GM23338 (cell line): ENCODE data around the gene QSOX1. TPM values are rescaled to one million over a fixed set of nuclear protein-coding genes. Genes with fewer than 3 reads are reported as not detected.
A peak's percentile ranks its signal among the peaks of the same experiment; 100 is the strongest.

Experiments used
- ATAC-seq: fragments of 200-7000 bp; cut with Tn5 transposase; 3 replicates; pipeline ENCODE4 v1.9.1; 2020
- DNase-seq: peaks from one replicate; pipeline ENCODE4 v3.0.0-alpha.2; 2015; ENCODE audit warnings: low spot score
- H2AFZ ChIP-seq: fragments of 200-600 bp; sonication (generic); 2 replicates; pipeline ENCODE4 v1.8.0; 2016; ENCODE audit warnings: antibody characterized with exemption, mild to moderate bottlenecking, moderate library complexity
- H3F3A ChIP-seq: fragments of 200-600 bp; sonication (generic); replicated peaks from 2 replicates; pipeline ENCODE4 v1.8.0; 2017; ENCODE audit warnings: antibody characterized with exemption, mixed run types, low read depth
- H3K27ac ChIP-seq: fragments of 200-600 bp; sonication (generic); 2 replicates; pipeline ENCODE4 v1.6.1; 2016; ENCODE audit warnings: low read depth
- H3K27me3 ChIP-seq: fragments of 200-600 bp; sonication (generic); 2 replicates; pipeline ENCODE4 v1.8.0; 2016; ENCODE audit warnings: mild to moderate bottlenecking, mixed run types, moderate library complexity; ENCODE audit not compliant: insufficient read depth
- H3K36me3 ChIP-seq: fragments of 200-600 bp; sonication (generic); 2 replicates; pipeline ENCODE4 v1.8.0; 2016; ENCODE audit warnings: mild to moderate bottlenecking; ENCODE audit not compliant: insufficient read depth
- H3K4me1 ChIP-seq: fragments of 200-600 bp; sonication (generic); 2 replicates; pipeline ENCODE4 v1.8.0; 2016; ENCODE audit warnings: mild to moderate bottlenecking, moderate library complexity; ENCODE audit not compliant: insufficient read depth
- H3K4me2 ChIP-seq: fragments of 200-600 bp; sonication (generic); 2 replicates; pipeline ENCODE4 v1.7.1; 2017; ENCODE audit warnings: mixed run types
- H3K4me3 ChIP-seq: fragments of 200-600 bp; sonication (generic); 2 replicates; pipeline ENCODE4 v1.6.1; 2016; ENCODE audit warnings: mixed run types
- H3K79me2 ChIP-seq: fragments of 200-600 bp; sonication (generic); replicated peaks from 2 replicates; pipeline ENCODE4 v1.8.0; 2017; ENCODE audit warnings: mild to moderate bottlenecking; ENCODE audit not compliant: insufficient read depth
- H3K9me2 ChIP-seq: fragments of 200-600 bp; sonication (generic); 2 replicates; pipeline ENCODE4 v1.8.0; 2017; ENCODE audit not compliant: insufficient read depth
- H4K20me1 ChIP-seq: fragments of 200-600 bp; sonication (generic); replicated peaks from 2 replicates; pipeline ENCODE4 v1.8.0; 2017; ENCODE audit warnings: mild to moderate bottlenecking; ENCODE audit not compliant: insufficient read depth
- H3K27ac Mint-ChIP-seq: 2 replicates; pipeline ENCODE4 v1.8.0; 2020; ENCODE audit warnings: inconsistent platforms, mild to moderate bottlenecking, moderate library complexity, mixed read lengths
- H3K27me3 Mint-ChIP-seq: 3 replicates; pipeline ENCODE4 v1.8.0; 2022; ENCODE audit warnings: low read depth, mild to moderate bottlenecking, moderate library complexity, mixed read lengths, inconsistent platforms; ENCODE audit not compliant: insufficient read depth, poor library complexity
- H3K36me3 Mint-ChIP-seq: 3 replicates; pipeline ENCODE4 v1.8.0; 2021; ENCODE audit warnings: low read depth, mild to moderate bottlenecking, inconsistent platforms, moderate library complexity, mixed read lengths
- H3K4me1 Mint-ChIP-seq: 3 replicates; pipeline ENCODE4 v1.8.0; 2020; ENCODE audit warnings: mild to moderate bottlenecking, inconsistent platforms, mixed read lengths
- H3K4me3 Mint-ChIP-seq: 3 replicates; pipeline ENCODE4 v1.8.0; 2021; ENCODE audit warnings: moderate library complexity, mild to moderate bottlenecking, inconsistent platforms, mixed read lengths
- H3K9me3 Mint-ChIP-seq: 3 replicates; pipeline ENCODE4 v1.8.0; 2020; ENCODE audit warnings: moderate library complexity, mild to moderate bottlenecking, inconsistent platforms, mixed read lengths
- CREB1 ChIP-seq: fragments of 250-450 bp; sonication (Bioruptor Pico); IDR thresholded peaks from 2 replicates; pipeline ENCODE4 v1.5.0; 2020; ENCODE audit warnings: low read depth, mild to moderate bottlenecking, moderate library complexity
- JUNB ChIP-seq: IDR thresholded peaks from one replicate; pipeline ENCODE4 v1.6.1; 2016; ENCODE audit warnings: antibody characterized with exemption; ENCODE audit not compliant: unreplicated experiment
- POLR2AphosphoS5 ChIP-seq: IDR thresholded peaks from 2 replicates; pipeline ENCODE4 v1.6.1; 2016; ENCODE audit warnings: antibody characterized with exemption, low read depth
- ZNF331 ChIP-seq: fragments of 250-450 bp; sonication (Bioruptor Pico); IDR thresholded peaks from 2 replicates; pipeline ENCODE4 v1.5.0; 2020; ENCODE audit warnings: low read depth, mild to moderate bottlenecking, moderate library complexity
- long read RNA-seq: library from polyadenylated mRNA; unstranded; transcript quantifications from one replicate; pipeline ENCODE4 v2.0.0, GENCODE V29; 2020; ENCODE audit not compliant: unreplicated experiment
- polyA plus RNA-seq: library from polyadenylated mRNA; unstranded; fragments of >200 nt; fragmentation: Nextera tagmentation; extraction: Ambion mirVana; gene quantifications from 2 replicates; pipeline ENCODE4 v1.2.1, GENCODE V29; 2016
- total RNA-seq: library from RNA; depleted of rRNA; stranded (reverse); fragments of >200 nt; shearing (Covaris generic); gene quantifications from 2 replicates; pipeline ENCODE4 v1.2.3, GENCODE V29; 2014; rRNA removed
- TF ChIP-seq, protein P1 (sequence below): IDR thresholded peaks from 2 replicates; pipeline ENCODE4 v1.6.1; 2016; ENCODE audit warnings: antibody characterized with exemption
- TF ChIP-seq, protein P2 (sequence below): fragments of 250-450 bp; sonication (Bioruptor Pico); IDR thresholded peaks from 2 replicates; pipeline ENCODE4 v1.5.0; 2020; ENCODE audit warnings: mild to moderate bottlenecking, moderate library complexity
- TF ChIP-seq, protein P3 (sequence below), 2 experiments: fragments of 200-600 bp in 1 of 2; sonication (generic) in 1 of 2; conservative IDR thresholded peaks; 2 replicates each; pipeline versions ENCODE4 v1.5.1 to v1.6.1; 2016 to 2017; ENCODE audit warnings: antibody characterized with exemption in 2 of 2, low read depth in 2 of 2, mild to moderate bottlenecking in 2 of 2, moderate library complexity in 1 of 2

QSOX1 gene, protein sequence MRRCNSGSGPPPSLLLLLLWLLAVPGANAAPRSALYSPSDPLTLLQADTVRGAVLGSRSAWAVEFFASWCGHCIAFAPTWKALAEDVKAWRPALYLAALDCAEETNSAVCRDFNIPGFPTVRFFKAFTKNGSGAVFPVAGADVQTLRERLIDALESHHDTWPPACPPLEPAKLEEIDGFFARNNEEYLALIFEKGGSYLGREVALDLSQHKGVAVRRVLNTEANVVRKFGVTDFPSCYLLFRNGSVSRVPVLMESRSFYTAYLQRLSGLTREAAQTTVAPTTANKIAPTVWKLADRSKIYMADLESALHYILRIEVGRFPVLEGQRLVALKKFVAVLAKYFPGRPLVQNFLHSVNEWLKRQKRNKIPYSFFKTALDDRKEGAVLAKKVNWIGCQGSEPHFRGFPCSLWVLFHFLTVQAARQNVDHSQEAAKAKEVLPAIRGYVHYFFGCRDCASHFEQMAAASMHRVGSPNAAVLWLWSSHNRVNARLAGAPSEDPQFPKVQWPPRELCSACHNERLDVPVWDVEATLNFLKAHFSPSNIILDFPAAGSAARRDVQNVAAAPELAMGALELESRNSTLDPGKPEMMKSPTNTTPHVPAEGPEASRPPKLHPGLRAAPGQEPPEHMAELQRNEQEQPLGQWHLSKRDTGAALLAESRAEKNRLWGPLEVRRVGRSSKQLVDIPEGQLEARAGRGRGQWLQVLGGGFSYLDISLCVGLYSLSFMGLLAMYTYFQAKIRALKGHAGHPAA
- total RNA-seq, result 107 and 119 TPM in 2 replicates
- polyA plus RNA-seq, result 47.8 and 64.8 TPM in 2 replicates
- long read RNA-seq, full-length matches to known transcripts, result 9 of 15 reads
- long read RNA-seq, partial matches to known transcripts, result 3 of 15 reads
- long read RNA-seq, other reads (novel, unspliced or antisense), result 3 of 15 reads

DNA sequence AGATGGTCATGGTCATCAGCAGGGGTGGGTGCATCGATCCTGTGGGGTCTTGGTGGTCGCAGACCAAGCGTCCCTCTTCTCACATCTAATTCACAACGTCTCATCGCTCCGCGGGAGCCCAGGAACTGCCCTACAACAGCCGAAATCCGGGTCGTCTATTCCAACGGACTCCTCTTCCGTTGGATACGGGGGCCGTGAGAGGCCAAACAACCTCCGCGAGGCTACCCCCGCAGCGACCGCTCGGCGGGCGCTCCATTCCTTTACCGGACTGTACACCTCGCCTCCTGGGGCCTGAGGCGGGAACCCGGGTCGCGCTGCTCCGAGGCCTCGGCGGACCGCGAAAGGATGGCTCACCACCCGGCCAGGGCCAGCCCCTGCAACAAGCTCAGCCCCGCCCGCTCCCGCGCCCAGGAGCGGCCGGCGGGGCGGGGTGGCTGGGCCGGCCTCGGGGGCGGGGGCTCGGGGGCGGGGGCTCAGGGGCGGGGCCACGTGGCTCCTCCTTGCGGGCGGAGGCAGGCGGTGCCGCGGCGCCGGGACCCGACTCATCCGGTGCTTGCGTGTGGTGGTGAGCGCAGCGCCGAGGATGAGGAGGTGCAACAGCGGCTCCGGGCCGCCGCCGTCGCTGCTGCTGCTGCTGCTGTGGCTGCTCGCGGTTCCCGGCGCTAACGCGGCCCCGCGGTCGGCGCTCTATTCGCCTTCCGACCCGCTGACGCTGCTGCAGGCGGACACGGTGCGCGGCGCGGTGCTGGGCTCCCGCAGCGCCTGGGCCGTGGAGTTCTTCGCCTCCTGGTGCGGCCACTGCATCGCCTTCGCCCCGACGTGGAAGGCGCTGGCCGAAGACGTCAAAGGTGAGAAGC, at the start of gene QSOX1:
TSS of gene QSOX1 (plus strand) at position 545 of the 857 bp plus-strand sequence. CDS start at position 584, 39 bp downstream.
- TF ChIP-seq POLR2AphosphoS5, result peak; percentile 82
- TF ChIP-seq, protein P1, sequence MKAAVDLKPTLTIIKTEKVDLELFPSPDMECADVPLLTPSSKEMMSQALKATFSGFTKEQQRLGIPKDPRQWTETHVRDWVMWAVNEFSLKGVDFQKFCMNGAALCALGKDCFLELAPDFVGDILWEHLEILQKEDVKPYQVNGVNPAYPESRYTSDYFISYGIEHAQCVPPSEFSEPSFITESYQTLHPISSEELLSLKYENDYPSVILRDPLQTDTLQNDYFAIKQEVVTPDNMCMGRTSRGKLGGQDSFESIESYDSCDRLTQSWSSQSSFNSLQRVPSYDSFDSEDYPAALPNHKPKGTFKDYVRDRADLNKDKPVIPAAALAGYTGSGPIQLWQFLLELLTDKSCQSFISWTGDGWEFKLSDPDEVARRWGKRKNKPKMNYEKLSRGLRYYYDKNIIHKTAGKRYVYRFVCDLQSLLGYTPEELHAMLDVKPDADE, result 0 out of 2 replicates have a peak, but pooled peaks have one; percentile 34
- no peak for TF ChIP-seq ZNF331 (CRISPR knock-in tag)
- 0 out of 2 replicates have a peak, but pooled peaks have one; percentile 19 for TF ChIP-seq CREB1 (CRISPR knock-in tag)
- no peak for TF ChIP-seq JUNB
- H3K27ac ChIP-seq, result no peak within 1 kb of the TSS; the same call in 1 of the 2 replicates
- H4K20me1 ChIP-seq, result peaks cover 32% of the 10 kb centered on the region
- DNase-seq, result peak; percentile 90
- Mint-ChIP-seq H3K27me3 (peaks cover 18% of the 10 kb centered on the region), H3K4me1 (peaks cover 22% of the 10 kb centered on the region), H3K4me3 (peak within 1 kb of the TSS; percentile 89), H3K36me3 (no peaks in the 10 kb centered on the region; the same call in 2 of the 3 replicates), H3K27ac (peak within 1 kb of the TSS; percentile 68), H3K9me3 (no peaks in the 10 kb centered on the region)
- peak within 1 kb of the TSS; percentile 97 for H3K4me3 ChIP-seq
- peak within 1 kb of the TSS; percentile 99 for H2AFZ ChIP-seq
- H3K79me2 ChIP-seq, result peaks cover 31% of the 10 kb centered on the region
- peak; percentile 86 for ATAC-seq
- no peaks in the 10 kb centered on the region; the same call in 1 of the 2 replicates for H3F3A ChIP-seq
- peak within 1 kb of the TSS; percentile 94 for H3K4me2 ChIP-seq
- H3K4me1 ChIP-seq, result peaks cover 17% of the 10 kb centered on the region
- H3K9me2 ChIP-seq, result no peaks in the 10 kb centered on the region; the same call in 1 of the 2 replicates
- H3K27me3 ChIP-seq, result peaks cover 34% of the 10 kb centered on the region
- no peaks in the 10 kb centered on the region for H3K36me3 ChIP-seq

DNA sequence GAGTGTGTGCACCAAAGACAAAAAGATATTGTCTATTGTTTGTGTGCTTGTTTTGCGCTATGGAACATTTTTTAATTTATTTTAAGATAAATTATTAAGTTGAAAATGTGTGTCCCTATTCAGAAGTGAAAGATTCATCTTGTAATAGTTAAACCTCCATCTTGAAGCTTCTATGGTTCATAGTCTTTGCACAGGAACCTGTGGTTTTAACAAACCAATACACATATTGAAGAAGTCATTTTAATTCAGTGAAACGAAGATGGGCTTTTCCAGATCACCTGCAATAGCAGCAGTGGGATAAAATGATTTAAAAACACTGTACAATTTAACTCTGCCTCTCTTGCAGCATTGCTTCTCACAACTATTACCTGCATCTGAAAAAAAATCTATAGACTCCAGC, 42.6 kb upstream of the QSOX1 start:
- Mint-ChIP-seq H3K9me3 (no peaks in the 10 kb centered on the region), H3K27ac (no peak overlapping the region), H3K27me3 (peaks cover 2% of the 10 kb centered on the region), H3K36me3 (peaks cover 6% of the 10 kb centered on the region; the same call in 1 of the 3 replicates), H3K4me3 (no peak overlapping the region), H3K4me1 (no peaks in the 10 kb centered on the region)
- H3K36me3 ChIP-seq, result no peaks in the 10 kb centered on the region; the same call in 1 of the 2 replicates
- H3F3A ChIP-seq, result no peaks in the 10 kb centered on the region; the same call in 1 of the 2 replicates
- no peak for DNase-seq
- H3K4me2 ChIP-seq, result no peak overlapping the region
- no peaks in the 10 kb centered on the region for H3K27me3 ChIP-seq
- H4K20me1 ChIP-seq, result no peaks in the 10 kb centered on the region; the same call in 1 of the 2 replicates
- H3K79me2 ChIP-seq, result no peaks in the 10 kb centered on the region
- H3K4me1 ChIP-seq, result no peaks in the 10 kb centered on the region
- H3K4me3 ChIP-seq, result no peak overlapping the region
- H2AFZ ChIP-seq, result no peak overlapping the region
- no peaks in the 10 kb centered on the region for H3K9me2 ChIP-seq
- ATAC-seq, result no peak
- H3K27ac ChIP-seq, result no peak overlapping the region
- TF ChIP-seq, protein P2, sequence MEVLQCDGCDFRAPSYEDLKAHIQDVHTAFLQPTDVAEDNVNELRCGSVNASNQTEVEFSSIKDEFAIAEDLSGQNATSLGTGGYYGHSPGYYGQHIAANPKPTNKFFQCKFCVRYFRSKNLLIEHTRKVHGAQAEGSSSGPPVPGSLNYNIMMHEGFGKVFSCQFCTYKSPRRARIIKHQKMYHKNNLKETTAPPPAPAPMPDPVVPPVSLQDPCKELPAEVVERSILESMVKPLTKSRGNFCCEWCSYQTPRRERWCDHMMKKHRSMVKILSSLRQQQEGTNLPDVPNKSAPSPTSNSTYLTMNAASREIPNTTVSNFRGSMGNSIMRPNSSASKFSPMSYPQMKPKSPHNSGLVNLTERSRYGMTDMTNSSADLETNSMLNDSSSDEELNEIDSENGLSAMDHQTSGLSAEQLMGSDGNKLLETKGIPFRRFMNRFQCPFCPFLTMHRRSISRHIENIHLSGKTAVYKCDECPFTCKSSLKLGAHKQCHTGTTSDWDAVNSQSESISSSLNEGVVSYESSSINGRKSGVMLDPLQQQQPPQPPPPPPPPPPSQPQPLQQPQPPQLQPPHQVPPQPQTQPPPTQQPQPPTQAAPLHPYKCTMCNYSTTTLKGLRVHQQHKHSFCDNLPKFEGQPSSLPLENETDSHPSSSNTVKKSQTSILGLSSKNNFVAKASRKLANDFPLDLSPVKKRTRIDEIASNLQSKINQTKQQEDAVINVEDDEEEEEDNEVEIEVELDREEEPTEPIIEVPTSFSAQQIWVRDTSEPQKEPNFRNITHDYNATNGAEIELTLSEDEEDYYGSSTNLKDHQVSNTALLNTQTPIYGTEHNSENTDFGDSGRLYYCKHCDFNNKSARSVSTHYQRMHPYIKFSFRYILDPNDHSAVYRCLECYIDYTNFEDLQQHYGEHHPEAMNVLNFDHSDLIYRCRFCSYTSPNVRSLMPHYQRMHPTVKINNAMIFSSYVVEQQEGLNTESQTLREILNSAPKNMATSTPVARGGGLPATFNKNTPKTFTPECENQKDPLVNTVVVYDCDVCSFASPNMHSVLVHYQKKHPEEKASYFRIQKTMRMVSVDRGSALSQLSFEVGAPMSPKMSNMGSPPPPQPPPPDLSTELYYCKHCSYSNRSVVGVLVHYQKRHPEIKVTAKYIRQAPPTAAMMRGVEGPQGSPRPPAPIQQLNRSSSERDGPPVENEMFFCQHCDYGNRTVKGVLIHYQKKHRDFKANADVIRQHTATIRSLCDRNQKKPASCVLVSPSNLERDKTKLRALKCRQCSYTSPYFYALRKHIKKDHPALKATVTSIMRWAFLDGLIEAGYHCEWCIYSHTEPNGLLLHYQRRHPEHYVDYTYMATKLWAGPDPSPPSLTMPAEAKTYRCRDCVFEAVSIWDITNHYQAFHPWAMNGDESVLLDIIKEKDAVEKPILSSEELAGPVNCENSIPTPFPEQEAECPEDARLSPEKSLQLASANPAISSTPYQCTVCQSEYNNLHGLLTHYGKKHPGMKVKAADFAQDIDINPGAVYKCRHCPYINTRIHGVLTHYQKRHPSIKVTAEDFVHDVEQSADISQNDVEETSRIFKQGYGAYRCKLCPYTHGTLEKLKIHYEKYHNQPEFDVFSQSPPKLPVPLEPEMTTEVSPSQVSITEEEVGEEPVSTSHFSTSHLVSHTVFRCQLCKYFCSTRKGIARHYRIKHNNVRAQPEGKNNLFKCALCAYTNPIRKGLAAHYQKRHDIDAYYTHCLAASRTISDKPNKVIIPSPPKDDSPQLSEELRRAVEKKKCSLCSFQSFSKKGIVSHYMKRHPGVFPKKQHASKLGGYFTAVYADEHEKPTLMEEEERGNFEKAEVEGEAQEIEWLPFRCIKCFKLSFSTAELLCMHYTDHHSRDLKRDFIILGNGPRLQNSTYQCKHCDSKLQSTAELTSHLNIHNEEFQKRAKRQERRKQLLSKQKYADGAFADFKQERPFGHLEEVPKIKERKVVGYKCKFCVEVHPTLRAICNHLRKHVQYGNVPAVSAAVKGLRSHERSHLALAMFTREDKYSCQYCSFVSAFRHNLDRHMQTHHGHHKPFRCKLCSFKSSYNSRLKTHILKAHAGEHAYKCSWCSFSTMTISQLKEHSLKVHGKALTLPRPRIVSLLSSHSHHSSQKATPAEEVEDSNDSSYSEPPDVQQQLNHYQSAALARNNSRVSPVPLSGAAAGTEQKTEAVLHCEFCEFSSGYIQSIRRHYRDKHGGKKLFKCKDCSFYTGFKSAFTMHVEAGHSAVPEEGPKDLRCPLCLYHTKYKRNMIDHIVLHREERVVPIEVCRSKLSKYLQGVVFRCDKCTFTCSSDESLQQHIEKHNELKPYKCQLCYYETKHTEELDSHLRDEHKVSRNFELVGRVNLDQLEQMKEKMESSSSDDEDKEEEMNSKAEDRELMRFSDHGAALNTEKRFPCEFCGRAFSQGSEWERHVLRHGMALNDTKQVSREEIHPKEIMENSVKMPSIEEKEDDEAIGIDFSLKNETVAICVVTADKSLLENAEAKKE (CRISPR knock-in tag), result no peak
- TF ChIP-seq JUNB, result no peak
- TF ChIP-seq, protein P3, sequence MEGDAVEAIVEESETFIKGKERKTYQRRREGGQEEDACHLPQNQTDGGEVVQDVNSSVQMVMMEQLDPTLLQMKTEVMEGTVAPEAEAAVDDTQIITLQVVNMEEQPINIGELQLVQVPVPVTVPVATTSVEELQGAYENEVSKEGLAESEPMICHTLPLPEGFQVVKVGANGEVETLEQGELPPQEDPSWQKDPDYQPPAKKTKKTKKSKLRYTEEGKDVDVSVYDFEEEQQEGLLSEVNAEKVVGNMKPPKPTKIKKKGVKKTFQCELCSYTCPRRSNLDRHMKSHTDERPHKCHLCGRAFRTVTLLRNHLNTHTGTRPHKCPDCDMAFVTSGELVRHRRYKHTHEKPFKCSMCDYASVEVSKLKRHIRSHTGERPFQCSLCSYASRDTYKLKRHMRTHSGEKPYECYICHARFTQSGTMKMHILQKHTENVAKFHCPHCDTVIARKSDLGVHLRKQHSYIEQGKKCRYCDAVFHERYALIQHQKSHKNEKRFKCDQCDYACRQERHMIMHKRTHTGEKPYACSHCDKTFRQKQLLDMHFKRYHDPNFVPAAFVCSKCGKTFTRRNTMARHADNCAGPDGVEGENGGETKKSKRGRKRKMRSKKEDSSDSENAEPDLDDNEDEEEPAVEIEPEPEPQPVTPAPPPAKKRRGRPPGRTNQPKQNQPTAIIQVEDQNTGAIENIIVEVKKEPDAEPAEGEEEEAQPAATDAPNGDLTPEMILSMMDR (conservative IDR thresholded peaks at IDR 0.05; ENCODE audit: low read depth in 2 of 2), result no peak
